Heart left ventricle (tissue), 16 donors: Measurements from ENCODE around the gene KREMEN1. TPM values are rescaled to one million over a fixed set of nuclear protein-coding genes. Genes with fewer than 3 reads are reported as not detected.

ENCODE experiments used
- ATAC-seq, 4 donors: fragments of 200-7000 bp; cut with Tn5 transposase; one replicate each; pipeline ENCODE4 v1.9.1; 2020 to 2022; ENCODE audit warnings: moderate library complexity in 4 of 4, mild to moderate bottlenecking in 3 of 4, moderate number of reproducible peaks in 1 of 4
- DNase-seq, 5 donors: peaks; one replicate each; pipeline ENCODE4 v3.0.0-alpha.2; 2020
- H3K27ac ChIP-seq, 12 donors: fragments of 200-600 bp; sonication (generic) in 4 of 12; one replicate each; pipeline versions ENCODE4 v1.5.0 to v1.8.0; 2016 to 2022; ENCODE audit warnings: mild to moderate bottlenecking in 2 of 12
- H3K27me3 ChIP-seq, 9 donors: fragments of 200-600 bp; sonication (generic) in 2 of 9; one replicate each; pipeline versions ENCODE4 v1.5.1 to v1.8.0; 2016 to 2022; ENCODE audit warnings: mild to moderate bottlenecking in 3 of 9
- H3K36me3 ChIP-seq, 9 donors: fragments of 200-600 bp; sonication (generic) in 2 of 9; one replicate each; pipeline versions ENCODE4 v1.5.0 to v1.8.0; 2018 to 2022; ENCODE audit warnings: mild to moderate bottlenecking in 2 of 9
- H3K4me1 ChIP-seq, 12 donors: fragments of 200-600 bp; sonication (generic) in 4 of 12; one replicate each; pipeline versions ENCODE4 v1.5.0 to v1.8.0; 2016 to 2022; ENCODE audit warnings: mild to moderate bottlenecking in 3 of 12
- H3K4me3 ChIP-seq, 12 donors: fragments of 200-600 bp; sonication (generic) in 4 of 12; one replicate each; pipeline versions ENCODE4 v1.5.0 to v1.8.0; 2017 to 2022; ENCODE audit warnings: mild to moderate bottlenecking in 9 of 12, moderate library complexity in 4 of 12
- H3K9me3 ChIP-seq, 12 donors: fragments of 200-600 bp; sonication (generic) in 4 of 12; one replicate each; pipeline versions ENCODE4 v1.5.0 to v1.8.0; 2016 to 2022; ENCODE audit warnings: mild to moderate bottlenecking in 1 of 12
- CTCF ChIP-seq, 12 donors: fragments of 200-600 bp; sonication (generic) in 4 of 12; IDR thresholded peaks; one replicate each; pipeline versions ENCODE4 v1.5.0 to v1.8.0; 2018 to 2022; ENCODE audit warnings: antibody characterized with exemption in 12 of 12, mild to moderate bottlenecking in 5 of 12
- POLR2A ChIP-seq, 2 donors: fragments of 450-650 bp; IDR thresholded peaks; one replicate each; pipeline ENCODE4 v1.6.1; 2017; ENCODE audit warnings: antibody characterized with exemption in 2 of 2, mild to moderate bottlenecking in 2 of 2, moderate library complexity in 2 of 2
- WGBS, 4 donors: extraction: QIAGEN DNeasy Blood & Tissue Kit in 2 of 4; methylation state at CpG; one replicate each; pipeline versions ENCODE4 v1.1.5 to v1.1.7; 2013 to 2018; 5-methylcytosine and 5-hydroxymethylcytosine counted together
- intact Hi-C, 10 donors: fragments of 100-400 bp; cut with DNase I; formaldehyde crosslinking; loops; one replicate each; pipeline versions ENCODE4 v1.11.1 to v1.14.2; 2022
- polyA plus RNA-seq, 2 donors: library from polyadenylated mRNA; stranded (reverse); fragments of 200-250 nt; gene quantifications; one replicate each; pipeline ENCODE4 v1.2.3, GENCODE V29; 2013
- total RNA-seq, 9 donors: library from RNA; depleted of rRNA in 2 of 9; stranded (reverse); fragments of >200 nt in 2 of 9; fragmentation: NEBNext Ultra II Directional in 3 of 9; extraction: Animal tissue kit (Norgen Biotek cat#: 25700) in 3 of 9; gene quantifications; one replicate each; pipeline versions ENCODE4 v1.1.0 to v1.2.4, GENCODE V29; 2016 to 2023
- donor health status: ischemic (EF 13 %, LVEDD 7.1; RV severe dilation, severe dysfunction).
- donor health status: healthy with polysubstance abuse.
- donor health status: DM: no; HTN: yes; CAD: no.
- donor health status: DM: no; HTN: no; CAD: no.
- donor health status: ischemic (EF 25% LVEDD 6.9; RV normal size, moderate dysfunction).
- donor health status: ischemic (EF 25% LVEDD 5.7; RV mildly dilated, moderate dysfunction).
- donor health status: healthy.
- donor health status: DM: yes; HTN: yes; CAD: no.
- donor health status: ischemic (EF 35%, LVEDD 5.7; RV mildly dilated, moderate dysfunction).
- donor health status: nonischemic (EF 11% LVEDD 7.7; RV severe dilation, severe dysfunction).
- donor health status: DM: yes; HTN: yes; CAD: no.
- donor health status: PGD.
- donor health status: ischemic (EF 29% LVEDD 5.4; RV normal size, mild dysfunction).
- donor health status: nonischemic (EF 23%, LVEDD 6.1; RV moderate dilation, normal function).

The KREMEN1 gene
- total and polyA plus RNA-seq, 11 donors = 24.3 to 67.8 (median 36.4) TPM

GRCh38 chr22:29143941-29144785 lies 71.3 kb downstream of the KREMEN1 start:
- H3K9me3 ChIP-seq = no peaks in the 10 kb centered on the region
- peaks cover 0 to 57% (median 38%) of the 10 kb centered on the region in 9 donors for H3K36me3 ChIP-seq
- intact Hi-C loops = loop anchor here in 1 of 10 donors (10.0 kb wide), 1 partner anchor 99 kb away; no protein-coding TSS in a partner anchor
- H3K27ac ChIP-seq = no peak overlapping the region
- no peak for ATAC-seq
- TF ChIP-seq CTCF (IDR thresholded peaks at IDR 0.05) (no peak), POLR2A (IDR thresholded peaks at IDR 0.05) (no peak)
- peaks cover 0 to 15% (median 2%) of the 10 kb centered on the region in 12 donors for H3K4me1 ChIP-seq
- 83 to 88% (median 86%) methylated on average over 9 to 16 of the region's 16 CpGs for WGBS, 4 donors
- no peaks in the 10 kb centered on the region for H3K27me3 ChIP-seq
- no peak overlapping the region for H3K4me3 ChIP-seq
- no peak for DNase-seq

GRCh38 chr22:29144786-29145160 lies 71.9 kb downstream of the KREMEN1 start:
- TF ChIP-seq CTCF (IDR thresholded peaks at IDR 0.05) (no peak), POLR2A (IDR thresholded peaks at IDR 0.05) (no peak)
- Histone ChIP-seq H3K9me3 (no peaks in the 10 kb centered on the region), H3K27me3 (no peaks in the 10 kb centered on the region), H3K27ac (no peak overlapping the region), H3K4me3 (no peak overlapping the region), H3K36me3 (peaks cover 0 to 50% (median 32%) of the 10 kb centered on the region in 9 donors), H3K4me1 (peaks cover 0 to 20% (median 6%) of the 10 kb centered on the region in 12 donors)
- WGBS, 4 donors = 87 to 96% (median 91%) methylated on average over 14 of the region's 14 CpGs
- no peak for ATAC-seq
- intact Hi-C loops = loop anchor here in 2 of 10 donors (5.0 to 10.0 kb wide), 2 partner anchors 72 to 100 kb away; partner anchors contain the start of gene KREMEN1 (in 1 of the 2)
- DNase-seq = no peak

- DNase-seq (no peak), ATAC-seq (peak in 2 of 4 donors; percentile 5 to 8)
- H3K36me3 ChIP-seq = peaks cover 0 to 43% (median 25%) of the 10 kb centered on the region in 9 donors
- no peaks in the 10 kb centered on the region for H3K9me3 ChIP-seq
- 80 to 84% (median 81%) methylated on average over 24 to 27 of the region's 27 CpGs for WGBS, 4 donors
- no peak overlapping the region for H3K27ac ChIP-seq
- no peaks in the 10 kb centered on the region for H3K27me3 ChIP-seq
- H3K4me1 ChIP-seq = peaks cover 0 to 26% (median 8%) of the 10 kb centered on the region in 12 donors
- H3K4me3 ChIP-seq = no peak overlapping the region
- no peak for TF ChIP-seq POLR2A (IDR thresholded peaks at IDR 0.05)
- no peak for TF ChIP-seq CTCF (IDR thresholded peaks at IDR 0.05)
- intact Hi-C loops = loop anchor here in 2 of 10 donors (5.0 to 10.0 kb wide), 2 partner anchors 73 to 101 kb away; partner anchors contain the start of gene KREMEN1 (in 1 of the 2)
Observed at GRCh38 chr22:29145321-29146072, 72.7 kb downstream of the KREMEN1 start.
